Measurements from ENCODE around the gene PDE4B.
"Not testable (repeated sequence)": the region's sequence is repeated elsewhere in the genome, so short reads cannot be mapped to it uniquely, and the experiment has no call there.

The PDE4B gene

DNA sequence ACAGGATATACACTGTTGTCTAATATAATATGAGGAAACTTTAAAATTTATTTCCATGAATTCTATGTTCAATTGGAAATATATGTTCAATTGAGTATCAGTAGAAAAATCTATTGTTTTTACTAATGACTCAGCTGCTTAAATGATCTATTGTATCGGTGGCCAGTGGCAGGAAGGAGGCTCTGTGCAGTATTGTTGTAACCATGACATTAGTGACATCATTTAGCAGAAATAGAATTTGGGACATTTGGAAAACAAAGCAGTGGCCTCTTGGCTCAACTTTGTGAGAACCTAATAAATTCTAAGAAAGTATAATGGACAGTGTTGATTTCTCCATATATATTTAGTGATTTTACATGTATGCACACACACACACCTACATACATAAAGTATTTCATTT lies 257.4 kb downstream of the PDE4B start:
- H3K4me3 ChIP-seq (ENCODE audit: low read length): no peak overlapping the region
- H3K4me1 ChIP-seq (ENCODE audit: low read length): no peaks in the 10 kb centered on the region
- H3K36me3 ChIP-seq (replicated peaks; ENCODE audit: low read depth, low read length): no peaks in the 10 kb centered on the region
- H3K9ac ChIP-seq (ENCODE audit: low read length): no peak overlapping the region
- no peak overlapping the region for H3K4me2 ChIP-seq (ENCODE audit: low read length)
- TF ChIP-seq, protein P1, sequence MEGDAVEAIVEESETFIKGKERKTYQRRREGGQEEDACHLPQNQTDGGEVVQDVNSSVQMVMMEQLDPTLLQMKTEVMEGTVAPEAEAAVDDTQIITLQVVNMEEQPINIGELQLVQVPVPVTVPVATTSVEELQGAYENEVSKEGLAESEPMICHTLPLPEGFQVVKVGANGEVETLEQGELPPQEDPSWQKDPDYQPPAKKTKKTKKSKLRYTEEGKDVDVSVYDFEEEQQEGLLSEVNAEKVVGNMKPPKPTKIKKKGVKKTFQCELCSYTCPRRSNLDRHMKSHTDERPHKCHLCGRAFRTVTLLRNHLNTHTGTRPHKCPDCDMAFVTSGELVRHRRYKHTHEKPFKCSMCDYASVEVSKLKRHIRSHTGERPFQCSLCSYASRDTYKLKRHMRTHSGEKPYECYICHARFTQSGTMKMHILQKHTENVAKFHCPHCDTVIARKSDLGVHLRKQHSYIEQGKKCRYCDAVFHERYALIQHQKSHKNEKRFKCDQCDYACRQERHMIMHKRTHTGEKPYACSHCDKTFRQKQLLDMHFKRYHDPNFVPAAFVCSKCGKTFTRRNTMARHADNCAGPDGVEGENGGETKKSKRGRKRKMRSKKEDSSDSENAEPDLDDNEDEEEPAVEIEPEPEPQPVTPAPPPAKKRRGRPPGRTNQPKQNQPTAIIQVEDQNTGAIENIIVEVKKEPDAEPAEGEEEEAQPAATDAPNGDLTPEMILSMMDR (IDR thresholded peaks at IDR 0.05; ENCODE audit: low read depth, low read length): no peak
- TF ChIP-seq EZH2phosphoT487 (IDR thresholded peaks at IDR 0.05; ENCODE audit: low read depth): no peak
- H4K20me1 ChIP-seq (ENCODE audit: insufficient read depth, low read length): no peaks in the 10 kb centered on the region
- no peak overlapping the region for H2AFZ ChIP-seq (ENCODE audit: low read depth, low read length)
- no peak overlapping the region for H3K27ac ChIP-seq (ENCODE audit: low read length)
- no peaks in the 10 kb centered on the region for H3K27me3 ChIP-seq (ENCODE audit: low read depth, low read length)
- H3K79me2 ChIP-seq (ENCODE audit: low read length): no peaks in the 10 kb centered on the region
- H3K9me3 ChIP-seq (ENCODE audit: insufficient read depth, low read length): no peaks in the 10 kb centered on the region

- H3K27me3 ChIP-seq (ENCODE audit: low read depth, low read length): no peaks in the 10 kb centered on the region
- no peaks in the 10 kb centered on the region for H3K36me3 ChIP-seq (replicated peaks; ENCODE audit: low read depth, low read length)
- no peaks in the 10 kb centered on the region for H3K9me3 ChIP-seq (ENCODE audit: insufficient read depth, low read length)
- H4K20me1 ChIP-seq (ENCODE audit: insufficient read depth, low read length): no peaks in the 10 kb centered on the region
- H3K79me2 ChIP-seq (ENCODE audit: low read length): no peaks in the 10 kb centered on the region
- no peak overlapping the region for H3K4me3 ChIP-seq (ENCODE audit: low read length)
- H3K4me2 ChIP-seq (ENCODE audit: low read length): no peak overlapping the region
- H3K27ac ChIP-seq (ENCODE audit: low read length): no peak overlapping the region
- TF ChIP-seq, protein P1 (IDR thresholded peaks at IDR 0.05; ENCODE audit: low read depth, low read length): no peak
- no peak for TF ChIP-seq EZH2phosphoT487 (IDR thresholded peaks at IDR 0.05; ENCODE audit: low read depth)
- no peaks in the 10 kb centered on the region for H3K4me1 ChIP-seq (ENCODE audit: low read length)
- no peak overlapping the region for H2AFZ ChIP-seq (ENCODE audit: low read depth, low read length)
- no peak overlapping the region for H3K9ac ChIP-seq (ENCODE audit: low read length)
Measured at GRCh38 chr1:66050633-66051032, 257.9 kb downstream of the PDE4B start.

GRCh38 chr1:66055092-66055491 lies 262.4 kb downstream of the PDE4B start:
- H3K36me3 ChIP-seq (replicated peaks; ENCODE audit: low read depth, low read length): no peaks in the 10 kb centered on the region
- H3K9ac ChIP-seq (ENCODE audit: low read length): no peak overlapping the region
- no peaks in the 10 kb centered on the region for H3K27me3 ChIP-seq (ENCODE audit: low read depth, low read length)
- H3K4me2 ChIP-seq (ENCODE audit: low read length): no peak overlapping the region
- TF ChIP-seq, protein P1 (IDR thresholded peaks at IDR 0.05; ENCODE audit: low read depth, low read length): no peak
- TF ChIP-seq EZH2phosphoT487 (IDR thresholded peaks at IDR 0.05; ENCODE audit: low read depth): no peak
- H3K27ac ChIP-seq (ENCODE audit: low read length): no peak overlapping the region
- no peaks in the 10 kb centered on the region for H3K4me1 ChIP-seq (ENCODE audit: low read length)
- H3K9me3 ChIP-seq (ENCODE audit: insufficient read depth, low read length): no peaks in the 10 kb centered on the region
- no peak overlapping the region for H3K4me3 ChIP-seq (ENCODE audit: low read length)
- H3K79me2 ChIP-seq (ENCODE audit: low read length): no peaks in the 10 kb centered on the region
- no peak overlapping the region for H2AFZ ChIP-seq (ENCODE audit: low read depth, low read length)
- no peaks in the 10 kb centered on the region for H4K20me1 ChIP-seq (ENCODE audit: insufficient read depth, low read length)

DNA sequence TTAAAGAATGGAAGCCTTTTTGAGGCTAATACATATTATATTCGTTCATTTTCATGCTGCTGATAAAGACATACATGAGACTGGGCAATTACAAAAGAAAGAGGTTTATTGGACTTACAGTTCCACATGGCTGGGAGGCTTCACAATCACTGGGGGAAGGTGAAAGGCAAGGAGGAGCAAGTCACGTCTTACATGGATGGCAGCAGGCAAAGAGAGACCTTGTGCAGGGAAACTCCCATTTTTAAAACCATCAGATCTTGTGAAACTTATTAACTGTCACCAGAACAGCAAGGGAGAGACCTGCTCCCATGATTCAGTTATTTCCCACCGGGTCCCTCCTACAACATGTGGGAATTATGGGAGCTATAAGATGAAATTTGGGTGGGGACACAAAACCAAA lies 264.8 kb downstream of the PDE4B start:
- not testable (repeated sequence) for H3K27ac ChIP-seq (ENCODE audit: low read length); H4K20me1 ChIP-seq (ENCODE audit: insufficient read depth, low read length); H3K36me3 ChIP-seq (replicated peaks; ENCODE audit: low read depth, low read length); H2AFZ ChIP-seq (ENCODE audit: low read depth, low read length); H3K4me2 ChIP-seq (ENCODE audit: low read length); H3K79me2 ChIP-seq (ENCODE audit: low read length); H3K4me1 ChIP-seq (ENCODE audit: low read length); H3K9ac ChIP-seq (ENCODE audit: low read length); H3K4me3 ChIP-seq (ENCODE audit: low read length); H3K9me3 ChIP-seq (ENCODE audit: insufficient read depth, low read length); H3K27me3 ChIP-seq (ENCODE audit: low read depth, low read length)

- Histone ChIP-seq H3K27me3 (ENCODE audit: low read depth, low read length) (no peaks in the 10 kb centered on the region), H3K79me2 (ENCODE audit: low read length) (no peaks in the 10 kb centered on the region), H3K27ac (ENCODE audit: low read length) (no peak overlapping the region), H3K36me3 (replicated peaks; ENCODE audit: low read depth, low read length) (no peaks in the 10 kb centered on the region), H2AFZ (ENCODE audit: low read depth, low read length) (no peak overlapping the region), H3K9me3 (ENCODE audit: insufficient read depth, low read length) (no peaks in the 10 kb centered on the region), H3K9ac (ENCODE audit: low read length) (no peak overlapping the region), H4K20me1 (ENCODE audit: insufficient read depth, low read length) (no peaks in the 10 kb centered on the region), H3K4me3 (ENCODE audit: low read length) (no peak overlapping the region), H3K4me2 (ENCODE audit: low read length) (no peak overlapping the region), H3K4me1 (ENCODE audit: low read length) (no peaks in the 10 kb centered on the region)
- TF ChIP-seq, protein P1 (IDR thresholded peaks at IDR 0.05; ENCODE audit: low read depth, low read length): no peak
- TF ChIP-seq EZH2phosphoT487 (IDR thresholded peaks at IDR 0.05; ENCODE audit: low read depth): no peak
Measured at GRCh38 chr1:66058558-66058957, 265.9 kb downstream of the PDE4B start.

GRCh38 chr1:66067219-66067618 lies 274.5 kb downstream of the PDE4B start:
- H4K20me1 ChIP-seq (ENCODE audit: insufficient read depth, low read length); H3K4me2 ChIP-seq (ENCODE audit: low read length); H3K4me1 ChIP-seq (ENCODE audit: low read length); H3K27ac ChIP-seq (ENCODE audit: low read length); H3K36me3 ChIP-seq (replicated peaks; ENCODE audit: low read depth, low read length); H2AFZ ChIP-seq (ENCODE audit: low read depth, low read length); H3K9me3 ChIP-seq (ENCODE audit: insufficient read depth, low read length); H3K27me3 ChIP-seq (ENCODE audit: low read depth, low read length); H3K79me2 ChIP-seq (ENCODE audit: low read length); H3K9ac ChIP-seq (ENCODE audit: low read length); H3K4me3 ChIP-seq (ENCODE audit: low read length): not testable (repeated sequence)
